ENCODE results near the gene TEAD1.
A peak's percentile ranks its signal among the peaks of the same experiment; 100 is the strongest.

Gene TEAD1

GRCh38 chr11:12789054-12789453, 114.8 kb downstream of the TEAD1 start:
- DNase-seq (ENCODE audit: low spot score), result no peak

- no peak for DNase-seq (ENCODE audit: low spot score)
These were observed 115.5 kb downstream of the TEAD1 start for GRCh38 chr11:12789596-12790215.

- no peak for DNase-seq (ENCODE audit: low spot score)
These were observed 116.8 kb downstream of the TEAD1 start for GRCh38 chr11:12790861-12791616.

GRCh38 chr11:12792018-12792417, 117.8 kb downstream of the TEAD1 start:
- no peak for DNase-seq (ENCODE audit: low spot score)

- no peak for DNase-seq (ENCODE audit: low spot score)
These were observed 118.4 kb downstream of the TEAD1 start for GRCh38 chr11:12792590-12792989.

GRCh38 chr11:12793065-12793464, 118.8 kb downstream of the TEAD1 start:
- DNase-seq (ENCODE audit: low spot score), result no peak

- DNase-seq (ENCODE audit: low spot score), result no peak
These were observed 119.3 kb downstream of the TEAD1 start for GRCh38 chr11:12793506-12793905.

GRCh38 chr11:12794576-12795230, 120.5 kb downstream of the TEAD1 start:
- DNase-seq (ENCODE audit: low spot score), result no peak

GRCh38 chr11:12797996-12798395, 123.8 kb downstream of the TEAD1 start:
- no peak for DNase-seq (ENCODE audit: low spot score)

- DNase-seq (ENCODE audit: low spot score), result no peak
These were observed 124.4 kb downstream of the TEAD1 start for GRCh38 chr11:12798609-12799011.

GRCh38 chr11:12799334-12799835, 125.2 kb downstream of the TEAD1 start:
- DNase-seq (ENCODE audit: low spot score), result no peak

- DNase-seq (ENCODE audit: low spot score), result peak; percentile 62
These were observed 125.9 kb downstream of the TEAD1 start for GRCh38 chr11:12800032-12800671.

- no peak for DNase-seq (ENCODE audit: low spot score)
These were observed 126.7 kb downstream of the TEAD1 start for GRCh38 chr11:12800871-12801270.

- DNase-seq (ENCODE audit: low spot score), result peak; percentile 95
These were observed 127.8 kb downstream of the TEAD1 start for GRCh38 chr11:12801976-12802375.

GRCh38 chr11:12802418-12803085, 128.3 kb downstream of the TEAD1 start:
- DNase-seq (ENCODE audit: low spot score), result peak; percentile 91

- DNase-seq (ENCODE audit: low spot score), result no peak
These were observed 129.0 kb downstream of the TEAD1 start for GRCh38 chr11:12803086-12803826.

GRCh38 chr11:12806113-12806512, 131.9 kb downstream of the TEAD1 start:
- no peak for DNase-seq (ENCODE audit: low spot score)

GRCh38 chr11:12807621-12808020, 133.4 kb downstream of the TEAD1 start:
- no peak for DNase-seq (ENCODE audit: low spot score)

GRCh38 chr11:12808519-12808918, 134.3 kb downstream of the TEAD1 start:
- no peak for DNase-seq (ENCODE audit: low spot score)

GRCh38 chr11:12809364-12809763, 135.1 kb downstream of the TEAD1 start:
- DNase-seq (ENCODE audit: low spot score), result no peak

- no peak for DNase-seq (ENCODE audit: low spot score)
These were observed 135.8 kb downstream of the TEAD1 start for GRCh38 chr11:12809864-12810567.

All from COLO829 (cell line).